ENCODE results near the gene TMEM242.

DNA sequence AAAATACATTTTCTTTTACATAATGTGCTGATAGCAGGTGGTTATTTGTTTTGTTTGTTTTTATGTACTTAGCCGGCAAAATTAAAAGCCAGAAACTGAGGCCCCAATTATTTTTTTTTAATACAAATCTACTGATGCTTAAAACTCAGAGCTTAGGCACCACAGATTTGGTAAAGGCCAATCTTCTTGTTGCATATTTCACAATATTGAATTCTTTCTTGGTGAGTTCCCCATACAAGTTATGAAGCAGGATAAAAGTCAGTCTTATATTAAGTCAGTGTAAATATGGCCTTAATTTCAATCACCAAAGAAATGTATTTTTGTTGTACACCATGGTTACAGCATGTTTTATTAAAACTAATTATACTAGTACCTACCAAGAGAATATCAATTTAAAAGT, 41.4 kb upstream of the TMEM242 start:
- TF ChIP-seq, protein P1, sequence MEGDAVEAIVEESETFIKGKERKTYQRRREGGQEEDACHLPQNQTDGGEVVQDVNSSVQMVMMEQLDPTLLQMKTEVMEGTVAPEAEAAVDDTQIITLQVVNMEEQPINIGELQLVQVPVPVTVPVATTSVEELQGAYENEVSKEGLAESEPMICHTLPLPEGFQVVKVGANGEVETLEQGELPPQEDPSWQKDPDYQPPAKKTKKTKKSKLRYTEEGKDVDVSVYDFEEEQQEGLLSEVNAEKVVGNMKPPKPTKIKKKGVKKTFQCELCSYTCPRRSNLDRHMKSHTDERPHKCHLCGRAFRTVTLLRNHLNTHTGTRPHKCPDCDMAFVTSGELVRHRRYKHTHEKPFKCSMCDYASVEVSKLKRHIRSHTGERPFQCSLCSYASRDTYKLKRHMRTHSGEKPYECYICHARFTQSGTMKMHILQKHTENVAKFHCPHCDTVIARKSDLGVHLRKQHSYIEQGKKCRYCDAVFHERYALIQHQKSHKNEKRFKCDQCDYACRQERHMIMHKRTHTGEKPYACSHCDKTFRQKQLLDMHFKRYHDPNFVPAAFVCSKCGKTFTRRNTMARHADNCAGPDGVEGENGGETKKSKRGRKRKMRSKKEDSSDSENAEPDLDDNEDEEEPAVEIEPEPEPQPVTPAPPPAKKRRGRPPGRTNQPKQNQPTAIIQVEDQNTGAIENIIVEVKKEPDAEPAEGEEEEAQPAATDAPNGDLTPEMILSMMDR (IDR thresholded peaks at IDR 0.05; ENCODE audit: insufficient read depth, low read depth, low read length), result no peak
- no peak for TF ChIP-seq EZH2 (IDR thresholded peaks at IDR 0.05; ENCODE audit: insufficient read depth, low read length)

All from astrocyte (in vitro differentiated cells and primary cell).